Endothelial cell of umbilical vein (primary cell): ENCODE measurements around the gene SLC25A13. TPM values are rescaled to one million over a fixed set of nuclear protein-coding genes. Genes with fewer than 3 reads are reported as not detected.

Experiments used
- BruUV-seq: library from RNA; stranded (reverse); fragments of 400-500 nt; replicated peaks from 2 replicates; lab custom pipeline; 2021; lab: Mats Ljungman, UMichigan
- CTCF ChIA-PET: fragments of 300-600, 350-600 bp; sonication (Branson Sonifier 250); formaldehyde crosslinking; loops from one replicate; lab custom pipeline; 2021; ENCODE audit warnings: antibody characterized with exemption, inconsistent platforms; lab: Charles Lee
- POLR2A ChIA-PET: fragments of 300-600, 350-600 bp; sonication (Branson Sonifier 250); formaldehyde crosslinking; loops from one replicate; lab custom pipeline; 2021; ENCODE audit warnings: antibody characterized with exemption, inconsistent platforms; lab: Charles Lee
- DNase-seq: peaks from one replicate; pipeline ENCODE4 v3.0.0-alpha.2; 2011; ENCODE audit warnings: low read depth, low spot score
- FAIRE-seq: peaks from 2 replicates; lab custom pipeline; 2011; peaks lifted over from hg19 to GRCh38; lab: Jason Lieb, UNC
- H2AFZ ChIP-seq: 2 replicates; pipeline ENCODE4 v1.6.0; 2012; ENCODE audit warnings: low read depth, low read length, control low read depth, inconsistent platforms
- H3K27ac ChIP-seq: 2 replicates; pipeline ENCODE4 v1.5.1; 2011; ENCODE audit warnings: low read depth, mild to moderate bottlenecking, control low read depth, low read length, moderate library complexity; ENCODE audit not compliant: insufficient read depth
- H3K27me3 ChIP-seq, 2 experiments: 2 replicates each; pipeline versions ENCODE4 v1.6.0 to v1.6.1; 2011; ENCODE audit warnings: low read length in 2 of 2, mixed read lengths in 1 of 2; ENCODE audit not compliant: control insufficient read depth in 2 of 2, insufficient read depth in 2 of 2
- H3K36me3 ChIP-seq, 2 experiments: 2 replicates in 1 of 2; 3 replicates in 1 of 2; pipeline ENCODE4 v1.5.1; 2011; ENCODE audit warnings: low read length in 2 of 2, mild to moderate bottlenecking in 1 of 2, moderate library complexity in 1 of 2; ENCODE audit not compliant: control insufficient read depth in 2 of 2, insufficient read depth in 2 of 2; ENCODE audit errors: extremely low read depth in 1 of 2
- H3K4me1 ChIP-seq: 3 replicates; pipeline ENCODE4 v1.5.1; 2011; ENCODE audit warnings: mild to moderate bottlenecking, low read length; ENCODE audit not compliant: control insufficient read depth, insufficient read depth; ENCODE audit errors: extremely low read depth
- H3K4me2 ChIP-seq: 2 replicates; pipeline ENCODE4 v1.6.1; 2011; ENCODE audit warnings: low read length, control low read depth, mixed read lengths; ENCODE audit not compliant: insufficient read depth
- H3K4me3 ChIP-seq, 3 experiments: fragments of 200-600 bp in 1 of 3; sonication (generic), shearing (Covaris generic) in 1 of 3; replicated peaks in 1 of 3; 2 replicates each; pipeline ENCODE4 v1.5.1; 2011 to 2016; ENCODE audit warnings: control low read depth in 3 of 3, low read length in 3 of 3, mild to moderate bottlenecking in 2 of 3, inconsistent platforms in 1 of 3, low read depth in 1 of 3, moderate library complexity in 1 of 3; ENCODE audit not compliant: insufficient read depth in 1 of 3
- H3K79me2 ChIP-seq: 2 replicates; pipeline ENCODE4 v1.6.0; 2012; ENCODE audit warnings: low read length, inconsistent platforms; ENCODE audit not compliant: control insufficient read depth, insufficient read depth
- H3K9ac ChIP-seq: replicated peaks from 2 replicates; pipeline ENCODE3; 2011; ENCODE audit warnings: low read length, control low read depth; ENCODE audit not compliant: insufficient read depth; ENCODE audit errors: extremely low read depth
- H3K9me1 ChIP-seq: replicated peaks from 3 replicates; pipeline ENCODE4 v1.6.0; 2011; ENCODE audit warnings: mild to moderate bottlenecking, low read length; ENCODE audit not compliant: control insufficient read depth, insufficient read depth; ENCODE audit errors: extremely low read depth
- H3K9me3 ChIP-seq: replicated peaks from 2 replicates; pipeline ENCODE4 v1.5.1; 2012; ENCODE audit warnings: low read length, inconsistent platforms; ENCODE audit not compliant: control insufficient read depth, insufficient read depth
- H4K20me1 ChIP-seq: replicated peaks from 2 replicates; pipeline ENCODE3; 2011; ENCODE audit warnings: mild to moderate bottlenecking, low read length; ENCODE audit not compliant: control insufficient read depth, insufficient read depth; ENCODE audit errors: extremely low read depth
- EZH2 ChIP-seq: IDR thresholded peaks from 2 replicates; pipeline ENCODE4 v1.6.1; 2012; ENCODE audit warnings: borderline replicate concordance, low read depth, mild to moderate bottlenecking, moderate library complexity, low read length, inconsistent platforms; ENCODE audit not compliant: severe bottlenecking
- FOS ChIP-seq: IDR thresholded peaks from 2 replicates; pipeline ENCODE4 v1.6.1; 2011; ENCODE audit warnings: mild to moderate bottlenecking, low read length, moderate library complexity, borderline replicate concordance; ENCODE audit not compliant: insufficient read depth
- GATA2 ChIP-seq: IDR thresholded peaks from 2 replicates; pipeline ENCODE4 v1.7.0; 2011; ENCODE audit warnings: low read depth, mild to moderate bottlenecking, moderate library complexity, mixed read lengths, low read length; ENCODE audit not compliant: insufficient read length, insufficient read depth
- JUN ChIP-seq: IDR thresholded peaks from 2 replicates; pipeline ENCODE4 v1.6.1; 2011; ENCODE audit warnings: borderline replicate concordance, low read depth; ENCODE audit not compliant: insufficient read length, insufficient read depth
- MYC ChIP-seq: IDR thresholded peaks from one replicate; pipeline ENCODE4 v1.6.1; 2011; ENCODE audit warnings: mild to moderate bottlenecking, low read depth, low read length
- POLR2A ChIP-seq: IDR thresholded peaks from 2 replicates; pipeline ENCODE4 v1.6.1; 2012; ENCODE audit warnings: low read depth, mild to moderate bottlenecking, control low read depth, low read length
- POLR2AphosphoS5 ChIP-seq: IDR thresholded peaks from 2 replicates; pipeline ENCODE4 v1.6.1; 2012; ENCODE audit warnings: low read depth, mild to moderate bottlenecking, control low read depth, low read length, moderate library complexity; ENCODE audit not compliant: insufficient read depth
- dilution Hi-C: fragments of 300-500 bp; cut with MboI; formaldehyde crosslinking; loops from one replicate; pipeline ENCODE4 v1.15.0; 2019; ENCODE audit warnings: low sequenced_read_pairs; ENCODE audit not compliant: extremely low pct_ligation_motif_present
- intact Hi-C: fragments of 100-400 bp; cut with micrococcal nuclease; formaldehyde crosslinking; loops from one replicate; pipeline ENCODE4 v1.10.0; 2022
- polyA plus RNA-seq, 4 experiments: library from polyadenylated mRNA; depleted of rRNA in 3 of 4; stranded (reverse) in 3 of 4; unstranded in 1 of 4; fragments of >200 nt; gene quantifications; 2 replicates each; pipeline versions ENCODE4 v1.2.1 to v1.2.3, GENCODE V29; 2011 to 2012; ENCODE audit warnings: missing spikeins in 1 of 4
- total RNA-seq: library from RNA; stranded (reverse); gene quantifications from 2 replicates; pipeline ENCODE4 v1.2.3, GENCODE V29; 2021
- TF ChIP-seq, protein P1 (sequence below), 2 donors: IDR thresholded peaks; 1 replicate in 1 of 2; 2 replicates in 1 of 2; pipeline ENCODE4 v1.5.1; 2011; ENCODE audit warnings: low read length in 2 of 2, mild to moderate bottlenecking in 2 of 2, moderate library complexity in 2 of 2, control low read depth in 1 of 2, inconsistent platforms in 1 of 2, low read depth in 1 of 2; ENCODE audit not compliant: insufficient read depth in 1 of 2; ENCODE audit errors: extremely low read depth in 1 of 2
- TF ChIP-seq, protein P2 (sequence below): IDR thresholded peaks from 2 replicates; pipeline ENCODE4 v1.6.1; 2011; ENCODE audit not compliant: insufficient read depth, insufficient read length

Gene SLC25A13
- total and polyA plus RNA-seq, 2 donors (not counting 3 experiments of a cell fraction or from before 2014, with no cell fraction given), result 13.2 to 34.4 TPM

DNA sequence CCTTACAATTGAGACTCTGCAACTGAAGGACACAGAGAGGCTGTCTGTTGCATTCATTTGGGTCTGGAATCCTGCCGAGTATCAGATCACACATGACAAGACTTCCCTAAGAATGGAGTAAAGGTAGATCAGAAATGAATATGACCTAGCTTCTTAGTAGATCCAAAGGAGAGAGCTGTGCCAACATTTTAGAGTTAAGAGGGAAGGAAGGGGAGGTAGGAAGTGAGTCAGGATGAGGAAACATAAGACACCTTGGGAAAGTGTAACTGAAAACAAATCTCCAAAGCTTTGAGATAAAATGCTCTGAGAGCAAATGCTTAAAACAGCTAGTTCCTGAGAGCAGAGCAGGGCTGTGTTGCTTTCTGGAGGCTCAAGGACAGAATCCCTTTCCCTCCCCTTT lies 6.1 kb upstream of the SLC25A13 start:
- H3K9ac ChIP-seq, result no peak overlapping the region
- intact Hi-C loops, result loop anchor here (10.0 kb wide), 1 partner anchor 347 kb away; no protein-coding TSS in a partner anchor
- TF ChIP-seq POLR2A (no peak), MYC (no peak), JUN (no peak), GATA2 (no peak), POLR2AphosphoS5 (no peak), EZH2 (no peak), FOS (no peak)
- TF ChIP-seq, protein P1, sequence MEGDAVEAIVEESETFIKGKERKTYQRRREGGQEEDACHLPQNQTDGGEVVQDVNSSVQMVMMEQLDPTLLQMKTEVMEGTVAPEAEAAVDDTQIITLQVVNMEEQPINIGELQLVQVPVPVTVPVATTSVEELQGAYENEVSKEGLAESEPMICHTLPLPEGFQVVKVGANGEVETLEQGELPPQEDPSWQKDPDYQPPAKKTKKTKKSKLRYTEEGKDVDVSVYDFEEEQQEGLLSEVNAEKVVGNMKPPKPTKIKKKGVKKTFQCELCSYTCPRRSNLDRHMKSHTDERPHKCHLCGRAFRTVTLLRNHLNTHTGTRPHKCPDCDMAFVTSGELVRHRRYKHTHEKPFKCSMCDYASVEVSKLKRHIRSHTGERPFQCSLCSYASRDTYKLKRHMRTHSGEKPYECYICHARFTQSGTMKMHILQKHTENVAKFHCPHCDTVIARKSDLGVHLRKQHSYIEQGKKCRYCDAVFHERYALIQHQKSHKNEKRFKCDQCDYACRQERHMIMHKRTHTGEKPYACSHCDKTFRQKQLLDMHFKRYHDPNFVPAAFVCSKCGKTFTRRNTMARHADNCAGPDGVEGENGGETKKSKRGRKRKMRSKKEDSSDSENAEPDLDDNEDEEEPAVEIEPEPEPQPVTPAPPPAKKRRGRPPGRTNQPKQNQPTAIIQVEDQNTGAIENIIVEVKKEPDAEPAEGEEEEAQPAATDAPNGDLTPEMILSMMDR (IDR thresholded peaks at IDR 0.05; ENCODE audit: extremely low read depth in 1 of 2, insufficient read depth in 1 of 2, low read depth in 1 of 2, low read length in 2 of 2), result no peak
- TF ChIP-seq, protein P2, sequence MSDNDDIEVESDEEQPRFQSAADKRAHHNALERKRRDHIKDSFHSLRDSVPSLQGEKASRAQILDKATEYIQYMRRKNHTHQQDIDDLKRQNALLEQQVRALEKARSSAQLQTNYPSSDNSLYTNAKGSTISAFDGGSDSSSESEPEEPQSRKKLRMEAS, result no peak
- no peak overlapping the region for H3K4me3 ChIP-seq
- no peaks in the 10 kb centered on the region for H3K36me3 ChIP-seq
- H3K9me3 ChIP-seq, result no peaks in the 10 kb centered on the region
- FAIRE-seq (peak; percentile 72), DNase-seq (peak; percentile 20)
- H3K27me3 ChIP-seq, result no peaks in the 10 kb centered on the region
- H3K9me1 ChIP-seq, result no peaks in the 10 kb centered on the region
- peaks cover 10% of the 10 kb centered on the region for H3K4me1 ChIP-seq
- dilution Hi-C loops, result no loop called here
- CTCF ChIA-PET, result interaction anchor here (0.5 to 1.3 kb wide), 3 partner anchors 9 to 252 kb away, joined by 3 to 4 read pairs (median 3); no protein-coding TSS in a partner anchor
- no peak overlapping the region for H3K4me2 ChIP-seq
- H3K79me2 ChIP-seq, result no peaks in the 10 kb centered on the region
- BruUV-seq, result no TSS peak
- POLR2A ChIA-PET, result no interaction called here
- H3K27ac ChIP-seq, result no peak overlapping the region
- no peaks in the 10 kb centered on the region for H4K20me1 ChIP-seq
- no peak overlapping the region for H2AFZ ChIP-seq
